Myocyte (in vitro differentiated cells): ENCODE results near the gene NKD1. TPM values are rescaled to one million over a fixed set of nuclear protein-coding genes. Genes with fewer than 3 reads are reported as not detected.

Experiments used
- DNase-seq: peaks from one replicate; pipeline ENCODE4 v3.0.0-alpha.2; 2012; ENCODE audit warnings: low read depth
- total RNA-seq: library from RNA; depleted of rRNA; stranded (reverse); fragments of >200 nt; gene quantifications from 2 replicates; pipeline ENCODE4 v1.2.3, GENCODE V29; 2014

The NKD1 gene
- total RNA-seq, 1 donor from 2014 or later: 0.75 TPM

GRCh38 chr16:50537533-50538290, 10.5 kb upstream of the NKD1 start:
- DNase-seq: no peak

GRCh38 chr16:50538411-50539052, 9.7 kb upstream of the NKD1 start:
- no peak for DNase-seq

GRCh38 chr16:50539053-50539695, 9.0 kb upstream of the NKD1 start:
- DNase-seq: no peak

GRCh38 chr16:50539822-50540710, 8.1 kb upstream of the NKD1 start:
- no peak for DNase-seq

- DNase-seq: no peak
Observed at GRCh38 chr16:50540711-50541007, 7.5 kb upstream of the NKD1 start.

GRCh38 chr16:50542703-50543102, 5.5 kb upstream of the NKD1 start:
- DNase-seq: no peak

- DNase-seq: no peak
Observed at GRCh38 chr16:50546125-50546524, 2.1 kb upstream of the NKD1 start.

- DNase-seq: no peak
Observed at GRCh38 chr16:50547340-50548124, 664 bp upstream of the NKD1 start.

GRCh38 chr16:50548909-50549560, 839 bp downstream of the NKD1 start:
- DNase-seq: no peak

- no peak for DNase-seq
Observed at GRCh38 chr16:50549561-50549915, 1.3 kb downstream of the NKD1 start.

GRCh38 chr16:50550035-50550434, 1.8 kb downstream of the NKD1 start:
- no peak for DNase-seq

GRCh38 chr16:50550866-50551641, 2.9 kb downstream of the NKD1 start:
- DNase-seq: no peak

- DNase-seq: no peak
Observed at GRCh38 chr16:50552476-50553101, 4.4 kb downstream of the NKD1 start.

- no peak for DNase-seq
Observed at GRCh38 chr16:50553182-50553710, 5.0 kb downstream of the NKD1 start.

GRCh38 chr16:50553731-50554360, 5.7 kb downstream of the NKD1 start:
- DNase-seq: no peak

- no peak for DNase-seq
Observed at GRCh38 chr16:50555269-50555875, 7.2 kb downstream of the NKD1 start.

GRCh38 chr16:50555952-50556673, 7.9 kb downstream of the NKD1 start:
- no peak for DNase-seq
